Astrocyte of the spinal cord (primary cell): ENCODE results near the gene KCNJ14.

ENCODE experiments used
- DNase-seq: peaks from one replicate; pipeline ENCODE4 v3.0.0; 2011; ENCODE audit warnings: low read depth, low spot score
- H3K4me3 ChIP-seq: 2 replicates; pipeline ENCODE4 v1.5.1; 2011; ENCODE audit warnings: low read depth, mild to moderate bottlenecking, low read length, moderate library complexity
- in situ Hi-C: cut with HindIII; loops from 2 replicates; pipeline ENCODE4 v1.10.0; 2017; ENCODE audit warnings: low sequenced_read_pairs
- TF ChIP-seq, protein P1 (sequence below): IDR thresholded peaks from 2 replicates; pipeline ENCODE4 v1.5.1; 2012; ENCODE audit warnings: low read depth, mild to moderate bottlenecking, low read length, inconsistent platforms

The KCNJ14 gene

DNA sequence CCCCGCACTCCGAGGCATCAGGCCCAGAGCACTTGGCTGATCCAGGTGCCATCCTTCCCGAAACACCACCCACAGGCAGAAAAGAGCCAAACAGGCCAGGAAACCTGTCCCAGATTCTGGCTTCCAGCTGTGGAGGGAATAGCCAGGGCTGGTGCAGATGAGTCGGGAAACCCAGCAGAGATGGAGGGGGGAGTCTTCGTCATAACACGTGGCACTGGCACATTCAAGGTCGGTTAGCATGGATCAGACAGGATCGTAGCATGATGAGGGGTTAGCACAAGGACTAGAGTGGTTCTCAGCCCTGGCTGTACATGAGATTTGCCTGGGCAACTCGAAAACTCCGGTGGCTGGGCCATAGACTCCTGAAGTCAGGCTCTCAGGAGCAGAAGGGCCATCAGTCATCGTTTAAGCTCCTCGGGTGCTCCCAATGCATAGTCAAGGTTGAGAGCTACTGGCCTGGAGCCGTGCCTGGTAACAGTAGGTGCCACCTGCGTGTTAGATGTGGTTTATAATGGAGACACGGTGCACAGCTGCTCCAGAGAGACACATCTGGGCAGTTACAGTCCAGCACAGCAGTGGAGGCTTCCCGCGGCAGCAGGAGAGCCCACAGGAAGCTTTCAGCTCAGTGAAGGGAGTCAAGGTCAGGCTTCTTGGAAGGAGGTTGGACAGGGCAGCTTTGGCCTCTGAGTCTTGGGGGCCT, 20.1 kb downstream of the KCNJ14 start:
- in situ Hi-C loops, result no loop called here
- no peak overlapping the region for H3K4me3 ChIP-seq
- DNase-seq, result no peak
- TF ChIP-seq, protein P1, sequence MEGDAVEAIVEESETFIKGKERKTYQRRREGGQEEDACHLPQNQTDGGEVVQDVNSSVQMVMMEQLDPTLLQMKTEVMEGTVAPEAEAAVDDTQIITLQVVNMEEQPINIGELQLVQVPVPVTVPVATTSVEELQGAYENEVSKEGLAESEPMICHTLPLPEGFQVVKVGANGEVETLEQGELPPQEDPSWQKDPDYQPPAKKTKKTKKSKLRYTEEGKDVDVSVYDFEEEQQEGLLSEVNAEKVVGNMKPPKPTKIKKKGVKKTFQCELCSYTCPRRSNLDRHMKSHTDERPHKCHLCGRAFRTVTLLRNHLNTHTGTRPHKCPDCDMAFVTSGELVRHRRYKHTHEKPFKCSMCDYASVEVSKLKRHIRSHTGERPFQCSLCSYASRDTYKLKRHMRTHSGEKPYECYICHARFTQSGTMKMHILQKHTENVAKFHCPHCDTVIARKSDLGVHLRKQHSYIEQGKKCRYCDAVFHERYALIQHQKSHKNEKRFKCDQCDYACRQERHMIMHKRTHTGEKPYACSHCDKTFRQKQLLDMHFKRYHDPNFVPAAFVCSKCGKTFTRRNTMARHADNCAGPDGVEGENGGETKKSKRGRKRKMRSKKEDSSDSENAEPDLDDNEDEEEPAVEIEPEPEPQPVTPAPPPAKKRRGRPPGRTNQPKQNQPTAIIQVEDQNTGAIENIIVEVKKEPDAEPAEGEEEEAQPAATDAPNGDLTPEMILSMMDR, result no peak

DNA sequence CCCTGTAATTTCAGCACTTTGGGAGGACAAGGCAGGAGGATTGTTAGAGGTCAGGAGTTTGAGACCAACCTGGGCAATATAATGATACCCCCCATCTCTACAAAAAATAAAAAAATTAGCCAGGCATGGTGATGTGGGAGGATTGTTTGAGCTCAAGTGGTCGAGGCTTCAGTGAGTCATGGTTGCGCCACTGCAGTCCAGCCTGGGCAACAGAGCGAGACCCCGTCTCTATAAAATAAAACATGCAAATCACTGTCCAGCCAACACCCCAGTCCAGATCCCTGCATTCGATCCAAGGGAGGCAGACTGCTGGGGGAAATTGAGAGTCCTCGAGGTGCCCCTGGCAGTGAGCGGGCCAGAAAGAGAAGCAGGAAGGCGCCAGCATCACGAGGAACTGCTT, 20.8 kb downstream of the KCNJ14 start:
- TF ChIP-seq, protein P1, result no peak
- in situ Hi-C loops, result no loop called here
- no peak overlapping the region for H3K4me3 ChIP-seq
- DNase-seq, result no peak

DNA sequence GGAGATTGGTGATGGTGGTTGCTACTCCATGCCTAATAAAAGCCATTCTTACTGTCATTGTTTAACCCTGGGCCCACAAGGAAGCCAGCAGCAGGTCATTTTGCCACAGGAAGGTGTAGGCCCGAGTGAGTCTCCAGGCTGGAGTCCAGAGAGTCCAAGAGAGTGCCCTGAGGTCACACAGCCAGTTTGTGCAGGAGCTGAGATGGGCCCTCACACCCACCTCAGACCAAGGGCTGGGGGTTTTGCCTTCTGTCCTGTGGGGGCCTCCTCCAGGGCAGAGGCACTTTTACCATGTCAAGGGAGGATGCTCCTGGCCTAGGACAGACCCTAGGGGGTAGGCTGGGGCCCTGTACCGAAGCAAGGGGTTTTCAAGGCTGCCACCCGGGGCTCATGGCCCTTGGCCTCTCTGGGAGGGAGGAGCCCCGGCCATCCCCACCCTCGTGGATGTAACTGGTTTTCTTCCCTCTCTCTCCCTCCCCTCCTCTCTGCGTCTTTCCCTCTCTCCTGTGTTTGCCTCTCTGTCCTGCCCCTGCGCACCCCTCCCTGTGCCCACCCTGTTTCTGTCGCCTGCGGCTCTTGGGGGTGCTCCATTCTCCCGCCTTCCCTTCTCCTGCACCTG, 21.8 kb downstream of the KCNJ14 start:
- DNase-seq, result no peak
- in situ Hi-C loops, result no loop called here
- H3K4me3 ChIP-seq, result no peak overlapping the region
- TF ChIP-seq, protein P1, result no peak

DNA sequence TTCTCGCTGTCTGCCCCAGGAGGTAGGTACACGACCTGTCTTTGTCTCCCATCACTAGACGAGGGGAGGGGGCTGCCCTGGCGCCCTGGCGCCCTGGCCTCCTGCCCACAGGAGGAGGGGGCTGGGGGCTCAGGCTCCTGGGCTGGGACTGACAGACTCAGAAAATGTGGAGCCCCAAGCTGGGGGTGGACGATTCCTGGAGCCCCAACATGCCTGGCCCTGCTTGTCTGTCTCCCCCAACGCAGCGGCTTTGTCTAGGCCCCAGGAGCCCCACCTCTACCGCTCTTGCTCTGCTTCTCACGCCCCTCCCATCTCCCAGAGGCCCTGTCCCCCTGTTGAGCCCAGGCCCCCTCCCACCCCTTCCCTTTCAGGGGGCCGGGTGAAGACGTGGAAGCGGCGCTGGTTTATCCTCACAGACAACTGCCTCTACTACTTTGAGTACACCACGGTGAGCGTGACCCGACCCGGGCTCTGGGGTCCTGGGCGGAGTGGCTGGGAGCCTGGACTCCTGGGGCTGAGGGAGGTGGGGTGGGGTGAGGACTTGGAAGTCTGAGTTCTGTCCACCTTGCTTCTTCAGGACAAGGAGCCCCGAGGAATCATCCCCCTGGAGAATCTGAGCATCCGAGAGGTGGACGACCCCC, 22.4 kb downstream of the KCNJ14 start:
- DNase-seq, result no peak
- in situ Hi-C loops, result no loop called here
- TF ChIP-seq, protein P1, result no peak
- no peak overlapping the region for H3K4me3 ChIP-seq

DNA sequence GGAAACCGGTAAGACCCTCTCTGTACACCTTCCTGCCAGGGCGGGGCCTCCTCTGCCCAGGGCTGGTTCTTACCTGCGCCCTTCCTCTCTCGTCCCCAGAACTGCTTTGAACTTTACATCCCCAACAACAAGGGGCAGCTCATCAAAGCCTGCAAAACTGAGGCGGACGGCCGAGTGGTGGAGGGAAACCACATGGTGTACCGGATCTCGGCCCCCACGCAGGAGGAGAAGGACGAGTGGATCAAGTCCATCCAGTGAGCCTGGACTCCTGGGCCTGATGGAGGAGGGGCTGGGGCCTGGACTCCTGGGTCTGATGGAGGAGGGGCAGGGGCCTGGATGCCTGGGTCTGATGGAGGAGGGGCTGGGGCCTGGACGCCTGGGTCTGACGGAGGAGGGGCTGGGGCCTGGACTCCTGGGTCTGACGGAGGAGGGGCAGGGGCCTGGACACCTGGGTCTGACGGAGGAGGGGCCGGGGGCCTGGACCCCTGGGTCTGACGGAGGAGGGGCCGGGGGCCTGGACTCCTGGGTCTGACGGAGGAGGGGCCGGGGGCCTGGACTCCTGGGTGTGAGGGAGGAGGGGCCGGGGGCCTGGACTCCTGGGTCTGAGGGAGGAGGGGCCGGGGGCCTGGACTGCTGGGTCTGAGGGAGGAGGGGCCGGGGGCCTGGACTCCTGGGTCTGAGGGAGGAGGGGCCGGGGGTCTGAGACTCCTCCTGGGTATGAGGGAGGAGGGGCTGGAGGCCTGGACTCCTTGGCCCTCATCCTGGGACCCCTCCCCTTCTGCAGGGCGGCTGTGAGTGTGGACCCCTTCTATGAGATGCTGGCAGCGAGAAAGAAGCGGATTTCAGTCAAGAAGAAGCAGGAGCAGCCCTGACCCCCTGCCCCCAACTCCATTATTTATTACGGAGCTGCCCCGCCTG, 23.2 kb downstream of the KCNJ14 start:
- TF ChIP-seq, protein P1, result no peak
- DNase-seq, result no peak
- in situ Hi-C loops, result no loop called here
- H3K4me3 ChIP-seq, result no peak overlapping the region

DNA sequence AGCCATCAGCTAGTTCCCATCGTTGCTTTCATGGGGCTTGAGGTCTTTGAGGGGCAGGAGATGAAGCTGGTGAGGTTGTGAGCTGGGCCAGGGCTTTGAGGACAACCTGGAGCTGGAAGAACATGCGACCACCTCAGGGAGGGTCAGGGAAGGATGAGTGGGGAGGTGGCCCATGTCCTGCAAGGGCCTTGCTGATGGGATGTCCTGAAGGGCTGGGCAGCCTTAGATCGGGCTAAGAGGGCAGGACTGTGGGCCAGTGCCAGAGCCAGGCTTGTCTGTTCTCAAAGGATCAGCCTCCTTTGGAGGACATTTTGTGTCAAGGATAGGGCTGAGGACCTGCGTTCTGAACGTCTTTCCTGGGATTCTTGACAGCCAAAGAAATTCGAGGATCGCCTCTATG, 24.3 kb downstream of the KCNJ14 start:
- no peak for DNase-seq
- no peak overlapping the region for H3K4me3 ChIP-seq
- in situ Hi-C loops, result no loop called here
- TF ChIP-seq, protein P1, result no peak
